ENCODE data around the gene SRBD1. TPM values are rescaled to one million over a fixed set of nuclear protein-coding genes. Genes with fewer than 3 reads are reported as not detected.

The SRBD1 gene
- total RNA-seq, 1 donor, result 22.1 TPM

- DNase-seq (ENCODE audit: low read depth in 2 of 3, low spot score in 2 of 3), result no peak
These were observed 216.9 kb downstream of the SRBD1 start for GRCh38 chr2:45394216-45394615.

GRCh38 chr2:45391866-45392265 is 219.2 kb downstream of the SRBD1 start:
- DNase-seq (ENCODE audit: low read depth in 2 of 3, low spot score in 2 of 3), result no peak

DNA sequence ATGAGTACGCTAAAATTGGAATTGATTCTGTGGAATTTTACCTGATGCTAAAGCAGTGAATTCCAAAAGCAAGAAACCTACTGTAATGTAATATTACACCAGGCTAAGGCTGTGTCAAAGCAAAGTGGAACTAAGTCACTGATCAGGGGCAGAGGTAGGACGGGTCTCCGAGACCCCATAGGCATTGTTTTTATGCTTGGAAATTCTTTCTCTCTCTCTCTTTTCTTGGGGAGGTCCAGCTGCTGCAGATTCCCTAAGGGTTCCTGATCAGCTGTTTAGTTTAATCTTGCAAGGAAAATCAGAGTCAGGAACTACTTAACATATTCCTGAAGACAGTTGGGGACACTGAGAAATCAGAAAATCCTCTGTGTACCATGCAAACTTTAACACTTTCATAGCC is 220.2 kb downstream of the SRBD1 start:
- no peak for DNase-seq (ENCODE audit: low read depth in 2 of 3, low spot score in 2 of 3)

- DNase-seq (ENCODE audit: low read depth in 2 of 3, low spot score in 2 of 3), result no peak
These were observed 220.6 kb downstream of the SRBD1 start for GRCh38 chr2:45390441-45390840.

- no peak for DNase-seq (ENCODE audit: low read depth in 2 of 3, low spot score in 2 of 3)
These were observed 222.4 kb downstream of the SRBD1 start for GRCh38 chr2:45388541-45389100.

DNA sequence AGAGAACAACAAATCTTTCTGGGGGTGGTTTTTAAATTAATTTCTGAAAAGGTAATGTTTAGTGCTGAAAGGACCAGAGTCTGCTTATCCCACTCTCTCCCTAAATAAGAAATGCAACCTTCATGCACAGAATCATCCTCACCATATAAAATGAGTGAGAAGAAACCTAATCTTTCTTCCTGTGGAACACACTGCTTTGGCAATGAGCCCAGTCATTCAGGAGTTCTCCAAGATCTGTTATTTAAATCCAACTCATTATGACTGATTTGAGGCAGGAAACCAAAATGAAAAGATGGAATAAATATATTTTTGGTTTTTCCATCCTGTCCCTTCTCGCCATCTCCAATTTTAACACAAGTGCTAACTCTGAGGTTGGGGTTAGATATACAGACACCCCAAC is 228.3 kb downstream of the SRBD1 start:
- no peak for DNase-seq (ENCODE audit: low read depth in 2 of 3, low spot score in 2 of 3)

DNA sequence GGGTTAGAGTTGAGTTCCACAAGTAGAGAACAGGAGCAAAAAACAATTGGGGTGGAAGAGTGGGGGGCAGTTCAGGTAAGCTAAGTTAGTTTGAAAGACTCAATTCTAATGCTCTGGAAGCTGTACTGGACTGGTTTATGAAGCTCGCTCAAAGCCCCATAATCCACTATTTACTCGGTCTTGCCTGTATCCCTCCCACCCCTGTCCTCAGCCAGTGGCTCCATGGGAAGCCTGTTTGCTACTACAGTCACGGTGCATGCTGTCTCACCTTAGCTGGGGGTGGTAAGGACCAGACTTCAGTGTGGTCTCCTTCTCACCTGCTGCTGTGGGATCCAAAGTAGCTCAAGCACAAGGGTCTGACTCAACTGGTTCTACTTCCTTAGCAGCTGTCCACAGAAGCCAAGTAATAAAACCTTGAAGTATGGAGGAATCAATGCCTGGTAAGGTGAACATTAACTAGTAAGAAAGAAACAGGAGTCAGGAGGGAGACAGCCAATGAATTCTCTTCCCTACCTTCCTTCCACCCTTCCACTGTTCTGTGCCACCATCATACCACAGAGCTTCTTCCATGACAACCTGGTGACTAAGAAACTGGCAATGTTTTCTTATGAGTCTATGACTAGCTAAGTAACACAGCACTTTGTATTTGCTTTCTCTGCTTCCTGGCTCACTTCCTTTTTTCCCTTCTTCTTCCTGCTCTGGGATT is 230.8 kb downstream of the SRBD1 start:
- no peak for DNase-seq (ENCODE audit: low read depth in 2 of 3, low spot score in 2 of 3)

- no peak for DNase-seq (ENCODE audit: low read depth in 2 of 3, low spot score in 2 of 3)
These were observed 231.5 kb downstream of the SRBD1 start for GRCh38 chr2:45379399-45380087.

DNA sequence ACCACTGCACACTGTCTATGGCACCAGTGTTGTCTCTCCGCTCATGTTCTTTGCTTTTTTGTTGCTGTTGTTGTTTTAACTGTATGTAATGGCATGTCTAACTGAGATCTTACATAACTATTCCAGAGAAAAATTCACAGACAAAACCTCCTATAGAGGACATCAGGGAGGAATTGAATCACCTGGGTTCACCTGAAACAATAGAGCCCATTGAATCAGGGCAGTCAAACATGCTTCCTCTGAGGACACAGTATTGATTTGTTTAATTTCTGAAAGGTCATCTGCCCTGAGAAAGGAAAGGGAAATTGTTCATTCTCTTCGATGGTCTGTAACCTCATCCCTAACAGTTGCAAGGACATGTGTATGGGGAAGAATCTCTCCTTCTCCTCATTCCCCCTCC is 237.5 kb downstream of the SRBD1 start:
- no peak for DNase-seq (ENCODE audit: low read depth in 2 of 3, low spot score in 2 of 3)

GRCh38 chr2:45370369-45370768 is 240.7 kb downstream of the SRBD1 start:
- peak in 1 of 3 donors; percentile 9 for DNase-seq (ENCODE audit: low read depth in 2 of 3, low spot score in 2 of 3)

- no peak for DNase-seq (ENCODE audit: low read depth in 2 of 3, low spot score in 2 of 3)
These were observed 242.3 kb downstream of the SRBD1 start for GRCh38 chr2:45368792-45369191.

- no peak for DNase-seq (ENCODE audit: low read depth in 2 of 3, low spot score in 2 of 3)
These were observed 249.4 kb downstream of the SRBD1 start for GRCh38 chr2:45361666-45362065.

GRCh38 chr2:45354776-45355175 is 256.3 kb downstream of the SRBD1 start:
- no peak for DNase-seq (ENCODE audit: low read depth in 2 of 3, low spot score in 2 of 3)

DNA sequence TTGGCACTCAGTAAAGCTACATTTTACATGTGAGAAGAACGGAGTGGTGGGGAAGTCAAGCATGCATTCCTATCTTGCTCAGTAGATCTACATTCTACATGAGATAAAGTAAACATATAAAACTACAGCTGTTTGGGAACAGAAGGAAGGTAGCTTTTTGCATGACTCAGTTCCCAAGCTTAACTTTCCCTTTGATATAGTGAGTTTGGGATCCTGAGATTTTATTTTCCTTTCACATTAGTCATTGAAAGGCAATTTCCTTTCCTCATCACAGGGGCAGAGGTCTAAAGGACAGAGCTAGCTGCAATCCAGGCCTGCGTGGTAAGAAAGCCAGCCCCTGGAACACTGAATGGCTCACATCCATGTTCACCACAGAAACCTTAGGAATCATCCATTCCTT is 257.2 kb downstream of the SRBD1 start:
- DNase-seq (ENCODE audit: low read depth in 2 of 3, low spot score in 2 of 3), result no peak

DNA sequence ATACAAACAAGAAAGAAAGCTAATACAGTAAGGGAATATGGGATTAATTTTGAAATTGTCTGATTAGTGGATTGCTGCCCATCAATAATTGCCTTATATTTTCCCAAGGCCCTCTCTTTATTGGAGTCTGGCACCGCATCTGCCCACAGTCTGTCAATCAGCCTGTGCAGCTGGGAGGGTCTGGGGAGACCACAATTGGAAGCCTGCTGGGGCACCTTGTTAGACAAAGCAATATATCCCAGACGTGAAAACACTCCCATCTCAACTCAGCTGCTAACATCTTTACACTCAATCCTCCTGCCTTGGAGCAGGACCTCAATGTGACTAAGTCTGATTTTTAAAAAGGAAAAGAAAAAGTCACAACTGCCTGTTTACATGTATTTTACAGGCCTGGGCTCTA is 258.6 kb downstream of the SRBD1 start:
- DNase-seq (ENCODE audit: low read depth in 2 of 3, low spot score in 2 of 3), result no peak

GRCh38 chr2:45345331-45346234 is 265.5 kb downstream of the SRBD1 start:
- DNase-seq (ENCODE audit: low read depth in 2 of 3, low spot score in 2 of 3), result no peak

DNA sequence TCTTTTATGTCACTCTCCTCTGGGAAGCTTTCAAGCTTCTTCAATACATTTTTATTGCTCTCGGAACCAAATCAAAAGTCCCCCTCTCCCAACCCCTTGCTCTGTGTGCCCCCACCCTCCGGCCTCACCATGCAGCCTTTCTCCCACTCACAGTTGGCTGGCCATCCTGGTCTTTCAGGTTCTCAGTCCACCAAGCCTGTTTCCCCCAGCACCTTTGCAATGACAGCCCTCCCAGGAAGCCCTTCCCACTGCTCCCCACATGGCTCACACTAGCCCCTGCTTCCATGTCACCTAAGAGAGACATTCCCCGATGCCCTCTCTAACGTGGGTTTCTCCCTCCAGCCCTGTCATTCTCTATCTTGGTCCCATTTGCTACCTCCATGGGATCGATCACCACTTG is 266.6 kb downstream of the SRBD1 start:
- no peak for DNase-seq (ENCODE audit: low read depth in 2 of 3, low spot score in 2 of 3)

DNA sequence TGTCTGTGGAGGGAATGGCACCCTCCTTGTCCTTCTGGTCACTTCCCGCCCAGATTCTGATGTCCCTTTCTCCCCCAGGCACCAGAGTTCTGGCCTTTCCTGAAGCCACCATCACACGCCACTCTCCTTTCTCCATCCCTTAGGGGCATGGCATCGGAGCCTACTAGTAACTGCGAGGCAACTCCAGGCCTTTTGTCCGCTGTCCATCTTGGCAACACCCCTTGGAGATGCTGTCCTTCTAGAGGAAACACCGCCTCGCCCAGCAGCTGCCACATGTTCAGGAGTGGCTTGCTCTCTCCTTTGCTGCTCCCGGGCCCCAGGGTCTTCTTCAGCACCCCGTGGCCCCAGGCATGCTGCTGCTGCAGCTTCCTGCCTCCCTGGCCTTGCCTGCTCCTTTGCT is 267.0 kb downstream of the SRBD1 start:
- DNase-seq (ENCODE audit: low read depth in 2 of 3, low spot score in 2 of 3), result no peak

- no peak for DNase-seq (ENCODE audit: low read depth in 2 of 3, low spot score in 2 of 3)
These were observed 267.6 kb downstream of the SRBD1 start for GRCh38 chr2:45343251-45344017.

DNA sequence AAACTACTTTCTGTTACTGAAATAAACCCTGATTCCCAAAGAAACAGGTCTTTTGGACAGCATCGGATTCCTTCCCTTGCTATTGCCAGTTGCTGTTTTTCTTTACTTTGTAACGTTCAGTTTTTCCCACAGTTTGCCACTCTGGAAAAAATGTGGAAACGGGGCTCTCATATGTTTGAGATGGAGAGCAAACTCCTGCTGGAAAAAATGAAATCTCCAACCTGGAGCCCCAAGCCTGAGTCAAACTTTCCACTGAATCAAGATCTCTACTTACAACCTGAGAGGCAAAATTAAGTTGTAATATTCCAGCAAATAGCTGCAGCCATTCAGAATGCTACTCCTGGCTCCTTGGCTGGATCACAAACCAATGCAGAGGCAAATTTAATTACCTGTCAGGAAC is 270.7 kb downstream of the SRBD1 start:
- DNase-seq (ENCODE audit: low read depth in 2 of 3, low spot score in 2 of 3), result no peak

Measured in hematopoietic multipotent progenitor cell (in vitro differentiated cells).